Measurements from ENCODE around the gene FBXO10.

Gene FBXO10

DNA sequence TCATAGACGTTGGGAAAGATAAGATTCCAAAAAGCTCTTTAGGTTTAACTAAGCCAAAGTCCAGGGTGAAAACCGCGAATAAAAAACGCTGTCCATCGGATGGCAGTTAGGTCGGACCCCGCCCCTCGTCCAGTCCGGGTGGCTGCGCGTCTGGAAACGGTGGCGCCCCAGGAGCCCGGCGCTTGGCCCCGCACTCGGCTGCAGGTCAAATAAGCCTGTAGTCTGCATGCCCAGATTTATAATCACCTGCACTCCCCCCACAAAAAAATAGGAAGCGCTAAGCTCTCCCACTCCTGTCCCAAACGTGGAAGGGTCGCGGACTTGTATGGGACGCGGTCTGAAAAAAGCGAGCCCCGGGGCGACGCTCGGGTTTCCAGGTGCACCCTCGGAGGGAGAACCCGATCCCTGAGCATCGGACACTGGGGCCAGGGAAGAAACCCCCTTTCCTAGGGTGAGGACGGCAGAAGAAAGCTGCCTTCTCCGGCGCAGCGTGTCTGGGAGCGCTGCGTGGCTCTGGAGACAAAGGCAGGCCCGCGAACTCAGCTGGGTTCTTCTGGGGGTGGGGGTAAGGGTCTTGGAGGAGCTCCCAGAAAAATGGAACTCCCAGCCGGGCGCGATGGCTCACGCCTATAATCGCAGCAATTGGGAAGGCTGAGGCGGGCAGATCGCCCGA, 110.0 kb downstream of the FBXO10 start:
- H3K4me1 ChIP-seq (ENCODE audit: low read length), result peaks cover 19% of the 10 kb centered on the region
- H2AFZ ChIP-seq (ENCODE audit: low read depth, low read length), result peak overlapping the region; percentile 59
- H3K4me3 ChIP-seq (ENCODE audit: low read length), result peak overlapping the region; percentile 96
- H3K79me2 ChIP-seq (ENCODE audit: low read length), result peaks cover 38% of the 10 kb centered on the region
- H3K9me3 ChIP-seq (ENCODE audit: insufficient read depth, low read length), result no peaks in the 10 kb centered on the region
- H4K20me1 ChIP-seq (ENCODE audit: insufficient read depth, low read length), result peaks cover 25% of the 10 kb centered on the region
- TF ChIP-seq, protein P1, sequence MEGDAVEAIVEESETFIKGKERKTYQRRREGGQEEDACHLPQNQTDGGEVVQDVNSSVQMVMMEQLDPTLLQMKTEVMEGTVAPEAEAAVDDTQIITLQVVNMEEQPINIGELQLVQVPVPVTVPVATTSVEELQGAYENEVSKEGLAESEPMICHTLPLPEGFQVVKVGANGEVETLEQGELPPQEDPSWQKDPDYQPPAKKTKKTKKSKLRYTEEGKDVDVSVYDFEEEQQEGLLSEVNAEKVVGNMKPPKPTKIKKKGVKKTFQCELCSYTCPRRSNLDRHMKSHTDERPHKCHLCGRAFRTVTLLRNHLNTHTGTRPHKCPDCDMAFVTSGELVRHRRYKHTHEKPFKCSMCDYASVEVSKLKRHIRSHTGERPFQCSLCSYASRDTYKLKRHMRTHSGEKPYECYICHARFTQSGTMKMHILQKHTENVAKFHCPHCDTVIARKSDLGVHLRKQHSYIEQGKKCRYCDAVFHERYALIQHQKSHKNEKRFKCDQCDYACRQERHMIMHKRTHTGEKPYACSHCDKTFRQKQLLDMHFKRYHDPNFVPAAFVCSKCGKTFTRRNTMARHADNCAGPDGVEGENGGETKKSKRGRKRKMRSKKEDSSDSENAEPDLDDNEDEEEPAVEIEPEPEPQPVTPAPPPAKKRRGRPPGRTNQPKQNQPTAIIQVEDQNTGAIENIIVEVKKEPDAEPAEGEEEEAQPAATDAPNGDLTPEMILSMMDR (IDR thresholded peaks at IDR 0.05; ENCODE audit: low read depth, low read length), result no peak
- no peak for TF ChIP-seq EZH2phosphoT487 (IDR thresholded peaks at IDR 0.05; ENCODE audit: low read depth)
- no peaks in the 10 kb centered on the region for H3K27me3 ChIP-seq (ENCODE audit: low read depth, low read length)
- peak overlapping the region; percentile 80 for H3K27ac ChIP-seq (ENCODE audit: low read length)
- peak overlapping the region; percentile 76 for H3K4me2 ChIP-seq (ENCODE audit: low read length)
- peak overlapping the region; percentile 96 for H3K9ac ChIP-seq (ENCODE audit: low read length)
- H3K36me3 ChIP-seq (replicated peaks; ENCODE audit: low read depth, low read length), result peaks cover 14% of the 10 kb centered on the region

DNA sequence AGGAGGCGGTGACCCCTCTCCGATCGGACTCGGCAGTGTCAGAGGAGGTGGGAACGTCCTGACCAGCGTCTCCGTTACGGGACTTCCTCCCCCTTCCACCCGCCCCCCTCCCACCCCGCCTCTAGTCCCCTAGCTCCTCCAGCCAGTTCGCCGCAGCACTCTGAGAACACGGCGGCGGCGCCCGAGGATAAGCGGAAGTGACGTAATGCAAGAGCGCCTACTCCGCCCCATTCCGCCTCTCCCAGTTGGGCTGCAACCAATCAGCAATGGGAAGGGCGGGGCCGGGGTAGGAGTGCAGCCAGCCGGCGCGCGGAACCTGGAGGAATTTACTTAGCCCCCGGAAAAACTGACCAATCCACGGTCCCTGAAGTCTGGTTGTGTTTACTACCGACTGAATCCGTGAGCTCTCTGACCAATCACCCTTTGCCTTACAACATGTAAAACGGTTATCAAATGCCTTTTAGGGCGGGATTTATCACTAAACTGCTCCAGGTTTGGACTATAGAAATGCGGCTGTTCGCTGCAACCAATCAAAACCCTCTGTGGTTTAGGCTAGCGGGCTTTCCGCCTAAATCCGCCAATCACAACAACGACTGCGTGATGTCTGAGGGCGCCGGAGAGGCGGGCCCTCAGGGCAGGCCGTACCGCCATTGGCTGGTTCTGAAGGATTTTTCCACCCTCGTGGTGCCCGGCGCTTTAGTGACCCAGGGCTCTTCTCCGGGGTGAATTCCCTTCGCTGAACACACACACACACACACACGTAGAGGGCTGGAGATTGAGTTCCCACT, 110.7 kb downstream of the FBXO10 start, which contains the start of gene ZBTB5:
Gene ZBTB5, minus strand, starts transcription at position 202 of the 788 bp plus-strand sequence. CDS start 22,899 bp downstream, outside the sequence.
- Histone ChIP-seq H4K20me1 (ENCODE audit: insufficient read depth, low read length) (peaks cover 33% of the 10 kb centered on the region), H3K27ac (ENCODE audit: low read length) (peak within 1 kb of the TSS; percentile 84), H3K9ac (ENCODE audit: low read length) (peak within 1 kb of the TSS; percentile 96), H3K4me2 (ENCODE audit: low read length) (peak within 1 kb of the TSS; percentile 91), H3K9me3 (ENCODE audit: insufficient read depth, low read length) (no peaks in the 10 kb centered on the region), H3K27me3 (ENCODE audit: low read depth, low read length) (no peaks in the 10 kb centered on the region), H2AFZ (ENCODE audit: low read depth, low read length) (peak within 1 kb of the TSS; percentile 59), H3K36me3 (replicated peaks; ENCODE audit: low read depth, low read length) (peaks cover 21% of the 10 kb centered on the region), H3K4me3 (ENCODE audit: low read length) (peak within 1 kb of the TSS; percentile 96), H3K79me2 (ENCODE audit: low read length) (peaks cover 45% of the 10 kb centered on the region), H3K4me1 (ENCODE audit: low read length) (peaks cover 19% of the 10 kb centered on the region)
- TF ChIP-seq EZH2phosphoT487 (IDR thresholded peaks at IDR 0.05; ENCODE audit: low read depth), result no peak
- TF ChIP-seq, protein P1 (IDR thresholded peaks at IDR 0.05; ENCODE audit: low read depth, low read length), result no peak

DNA sequence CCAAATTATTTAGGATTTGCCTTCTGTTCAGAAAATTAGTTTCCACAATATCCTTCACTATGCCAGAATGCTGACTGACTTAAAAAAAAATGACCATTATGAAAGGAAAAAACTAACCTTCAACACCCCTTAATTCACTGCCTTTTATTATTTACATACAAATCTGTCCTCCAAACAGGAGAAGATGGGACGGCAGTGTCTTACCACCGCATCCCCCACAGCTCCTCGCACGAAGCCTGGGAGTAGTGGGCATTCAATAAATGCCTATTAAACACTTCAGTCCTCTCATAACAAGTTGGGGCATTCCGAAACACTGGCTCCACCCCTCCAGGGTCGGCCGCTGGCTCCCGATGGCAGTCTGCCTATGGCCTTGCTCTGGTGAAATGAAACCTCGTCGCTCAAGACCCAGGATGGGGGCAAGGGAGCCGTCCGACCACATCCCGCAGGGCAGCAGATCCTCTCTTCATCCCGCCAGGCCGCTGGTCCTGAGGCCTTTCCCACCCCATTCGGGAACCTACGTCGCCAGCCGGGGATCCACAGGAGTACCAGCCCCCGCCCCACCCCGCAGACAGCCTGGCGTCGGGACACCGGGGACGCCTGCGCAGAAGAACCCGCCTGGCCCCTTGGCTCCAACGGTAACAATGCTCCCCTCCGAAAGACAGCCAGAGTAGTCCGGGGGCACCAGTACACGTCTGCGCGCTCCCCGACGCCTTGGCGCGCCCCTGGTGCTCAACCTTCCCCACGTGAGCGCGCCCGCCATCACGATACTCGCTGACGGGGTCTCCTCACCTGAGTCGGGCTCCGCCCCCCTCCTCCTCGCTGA, 111.5 kb downstream of the FBXO10 start:
- Histone ChIP-seq H3K27ac (ENCODE audit: low read length) (peak overlapping the region; percentile 84), H2AFZ (ENCODE audit: low read depth, low read length) (peak overlapping the region; percentile 10; the same call in 1 of the 2 replicates), H3K9ac (ENCODE audit: low read length) (peak overlapping the region; percentile 92), H3K27me3 (ENCODE audit: low read depth, low read length) (no peaks in the 10 kb centered on the region), H3K9me3 (ENCODE audit: insufficient read depth, low read length) (no peaks in the 10 kb centered on the region), H3K4me3 (ENCODE audit: low read length) (peak overlapping the region; percentile 96), H3K79me2 (ENCODE audit: low read length) (peaks cover 53% of the 10 kb centered on the region), H3K4me2 (ENCODE audit: low read length) (peak overlapping the region; percentile 91), H4K20me1 (ENCODE audit: insufficient read depth, low read length) (peaks cover 33% of the 10 kb centered on the region), H3K36me3 (replicated peaks; ENCODE audit: low read depth, low read length) (peaks cover 21% of the 10 kb centered on the region), H3K4me1 (ENCODE audit: low read length) (peaks cover 19% of the 10 kb centered on the region)
- TF ChIP-seq EZH2phosphoT487 (IDR thresholded peaks at IDR 0.05; ENCODE audit: low read depth), result no peak
- TF ChIP-seq, protein P1 (IDR thresholded peaks at IDR 0.05; ENCODE audit: low read depth, low read length), result no peak

Measured in OCI-LY3 (cell line).